K562 (cell line): ENCODE results near the gene DPP9.

Experiments used
- ARNT ChIP-seq, 2 experiments: fragments of 450-650 bp; IDR thresholded peaks; 2 replicates each; pipeline ENCODE4 v1.6.1; 2016; ENCODE audit warnings: mild to moderate bottlenecking in 1 of 2
- ATF4 ChIP-seq: fragments of 450-650 bp; formaldehyde crosslinking; IDR thresholded peaks from 2 replicates; pipeline ENCODE4 v1.4.0; 2022; ENCODE audit warnings: mild to moderate bottlenecking, moderate library complexity
- CHD2 ChIP-seq: IDR thresholded peaks from 2 replicates; pipeline ENCODE4 v1.6.1; 2011; ENCODE audit warnings: low read depth, low read length
- CTCF ChIP-seq, 3 experiments: IDR thresholded peaks in 2 of 3; conservative IDR thresholded peaks in 1 of 3; 2 replicates each; pipeline ENCODE4 v1.5.1; 2011 to 2012; ENCODE audit warnings: low read length in 3 of 3, mild to moderate bottlenecking in 3 of 3, control low read depth in 2 of 3, improper control_type of control experiment in 1 of 3, inconsistent platforms in 1 of 3, low read depth in 1 of 3, mixed read lengths in 1 of 3, moderate library complexity in 1 of 3; ENCODE audit not compliant: insufficient read depth in 2 of 3
- GABPA ChIP-seq: fragments of 200-800 bp; sonication (Bioruptor generic); conservative IDR thresholded peaks from 2 replicates; pipeline ENCODE4 v1.6.1; 2016; ENCODE audit warnings: low read depth, missing genetic modification characterization, missing compliant biosample characterization
- MYNN ChIP-seq, 2 experiments: sonication (generic); formaldehyde crosslinking in 1 of 2; IDR thresholded peaks; 2 replicates each; pipeline versions ENCODE4 v1.5.0 to v1.6.1; 2016 to 2020; ENCODE audit warnings: antibody characterized with exemption in 1 of 2, missing genetic modification reagents in 1 of 2
- ZBTB12 ChIP-seq: fragments of 250-450 bp; sonication (Bioruptor Pico); IDR thresholded peaks from 2 replicates; pipeline ENCODE4 v1.4.0; 2020
- ZBTB26 ChIP-seq: fragments of 450-650 bp; formaldehyde crosslinking; IDR thresholded peaks from 2 replicates; pipeline ENCODE4 v1.4.0; 2022; ENCODE audit warnings: missing genetic modification characterization

GRCh38 chr19:4699826-4700692, 23.6 kb downstream of the DPP9 start:
- TF ChIP-seq CTCF (IDR thresholded peaks at IDR 0.05 in 2 of 3, conservative IDR thresholded peaks at IDR 0.05 in 1 of 3; ENCODE audit: insufficient read depth in 2 of 3, low read depth in 1 of 3, low read length in 3 of 3) (no peak), MYNN (IDR thresholded peaks at IDR 0.05) (no peak), MYNN (CRISPR knock-in tag; IDR thresholded peaks at IDR 0.05) (no peak), ARNT (IDR thresholded peaks at IDR 0.05) (no peak), ZBTB12 (CRISPR knock-in tag) (no peak), ZBTB26 (no peak), CHD2 (no peak), ATF4 (CRISPR knock-in tag) (no peak), GABPA (tag) (no peak)
